Measurements from ENCODE around the gene CYGB. TPM values are rescaled to one million over a fixed set of nuclear protein-coding genes. Genes with fewer than 3 reads are reported as not detected.

CYGB gene
- total and polyA plus RNA-seq, 9 of the 15 experiments (the other 6 are each of a cell fraction or from before 2014, with no cell fraction given): 0.08 to 0.95 (median 0.18) TPM; not detected in 5

- intact Hi-C loops (cut with micrococcal nuclease) (no loop called here), in situ Hi-C loops (cut with MboI) (no loop called here)
- 55% methylated on average over 13 of the region's 22 CpGs for WGBS (ENCODE audit: insufficient coverage, low coverage, missing lambda C conversion rate)
- Histone ChIP-seq H3K4me2 (ENCODE audit: insufficient read depth, low read length) (peak within 1 kb of the TSS; percentile 74), H3K9me3 (replicated peaks; ENCODE audit: control insufficient read depth, insufficient read depth, low read depth, low read length) (no peaks in the 10 kb centered on the region), H3K4me1 (replicated peaks in 1 of 2; ENCODE audit: control insufficient read depth in 2 of 2, insufficient read depth in 2 of 2, low read length in 2 of 2) (peaks cover 11 to 61% of the 10 kb centered on the region in 2 experiments; a peak in 4 of 5 replicates), H3K4me3 (0 out of 2 replicates have a peak within 1 kb of the TSS, but pooled peaks have one; percentile 7), H2AFZ (ENCODE audit: low read depth, low read length) (peak within 1 kb of the TSS; percentile 91), H3K27ac (ENCODE audit: extremely low read depth, low read depth, low read length) (peak within 1 kb of the TSS; percentile 50), H3K36me3 (ENCODE audit: control insufficient read depth, insufficient read depth, low read length) (no peaks in the 10 kb centered on the region), H3K9ac (ENCODE audit: insufficient read depth in 1 of 2, low read depth in 2 of 2, low read length in 2 of 2) (peak within 1 kb of the TSS; percentile 55 to 89), H3K27me3 (ENCODE audit: control insufficient read depth in 2 of 2, insufficient read depth in 2 of 2, low read length in 2 of 2) (no peaks in the 10 kb centered on the region), H3K9me1 (ENCODE audit: control insufficient read depth, insufficient read depth, low read length) (no peaks in the 10 kb centered on the region), H3K79me2 (ENCODE audit: control insufficient read depth, insufficient read depth, low read length) (no peaks in the 10 kb centered on the region), H4K20me1 (replicated peaks; ENCODE audit: control insufficient read depth, insufficient read depth, low read length) (no peaks in the 10 kb centered on the region)
- no peak for DNase-seq (ENCODE audit: extremely low read depth in 1 of 4, low spot score in 3 of 4)
- TF ChIP-seq XRCC5 (IDR thresholded peaks at IDR 0.05; ENCODE audit: low read depth, low read length) (no peak), ZNF239 (CRISPR knock-in tag; IDR thresholded peaks at IDR 0.05) (no peak), NFIC (IDR thresholded peaks at IDR 0.05) (no peak), FOXA1 (IDR thresholded peaks at IDR 0.05; ENCODE audit: borderline replicate concordance) (no peak), ZNF316 (IDR thresholded peaks at IDR 0.05) (peak; percentile 58; the same call in 1 of the 2 replicates), SRSF9 (IDR thresholded peaks at IDR 0.05; ENCODE audit: borderline replicate concordance, low read depth, low read length) (no peak), NBN (IDR thresholded peaks at IDR 0.05; ENCODE audit: low read depth) (no peak), CBX3 (IDR thresholded peaks at IDR 0.05; ENCODE audit: borderline replicate concordance in 1 of 2, low read length in 2 of 2) (0 out of 3 replicates have a peak, but pooled peaks of 1 of the 2 experiments have one; percentile 37), CBFA2T3 (IDR thresholded peaks at IDR 0.05) (peak; percentile 33; the same call in 1 of the 2 replicates), ID3 (CRISPR knock-in tag; IDR thresholded peaks at IDR 0.05) (no peak), ID3 (tag; IDR thresholded peaks at IDR 0.05) (no peak), PHF20 (IDR thresholded peaks at IDR 0.05; ENCODE audit: partially characterized antibody) (no peak), MBD2 (IDR thresholded peaks at IDR 0.05; ENCODE audit: borderline replicate concordance, low read depth) (no peak), KAT8 (IDR thresholded peaks at IDR 0.05; ENCODE audit: low read depth) (no peak), KDM1A (IDR thresholded peaks at IDR 0.05) (no peak), CREB3 (tag; conservative IDR thresholded peaks at IDR 0.05; ENCODE audit: low read depth) (no peak), ZNF77 (CRISPR knock-in tag; IDR thresholded peaks at IDR 0.05) (no peak), SRSF1 (IDR thresholded peaks at IDR 0.05; ENCODE audit: low read depth, low read length) (no peak), TFAM (CRISPR knock-in tag; conservative IDR thresholded peaks at IDR 0.05) (no peak), CEBPB (tag; IDR thresholded peaks at IDR 0.05) (no peak), MYBL2 (IDR thresholded peaks at IDR 0.05; ENCODE audit: low read depth) (no peak), MYBL2 (CRISPR knock-in tag; IDR thresholded peaks at IDR 0.05; ENCODE audit: borderline replicate concordance) (no peak), ZNF23 (CRISPR knock-in tag; IDR thresholded peaks at IDR 0.05) (no peak), ZNF644 (tag; IDR thresholded peaks at IDR 0.05; ENCODE audit: low read depth) (no peak)
- ChIA-PET CTCF (ENCODE audit: low intra/inter-chr PET ratio) (interaction anchor here (0.6 to 1.0 kb wide), 2 partner anchors 142 to 150 kb away, joined by 3 read pairs; no protein-coding TSS in a partner anchor), POLR2A (interaction anchor here (1.9 to 3.0 kb wide), 2 partner anchors 12 to 18 kb away, joined by 8 to 26 read pairs; no protein-coding TSS in a partner anchor)
- FAIRE-seq: peak; percentile 56
- BruUV-seq (replicated peaks): no TSS peak
- ATAC-seq: no peak
Observed at GRCh38 chr17:76539631-76540271, 2.2 kb upstream of the CYGB start, which contains the start of gene PRCD. Gene PRCD, plus strand, starts transcription at chr17:76540044. Its CDS starts 98 bp downstream, at chr17:76540142.

Measured in K562 (cell line).